Keratinocyte (primary cell): ENCODE data around the gene ZNF235. TPM values are rescaled to one million over a fixed set of nuclear protein-coding genes. Genes with fewer than 3 reads are reported as not detected.

Experiments used
- DNase-seq: peaks from one replicate; pipeline ENCODE4 v3.0.0-alpha.2; 2011; ENCODE audit warnings: low read depth, missing footprints, low spot score
- FAIRE-seq: peaks from 2 replicates; lab custom pipeline; 2011; peaks lifted over from hg19 to GRCh38; lab: Jason Lieb, UNC
- H2AFZ ChIP-seq: 2 replicates; pipeline ENCODE4 v1.6.0; 2012; ENCODE audit warnings: low read length, control low read depth, inconsistent platforms; ENCODE audit not compliant: control insufficient read depth
- H3K27ac ChIP-seq: 2 replicates; pipeline ENCODE4 v1.5.1; 2011; ENCODE audit warnings: low read length; ENCODE audit not compliant: control insufficient read depth, insufficient read depth
- H3K27me3 ChIP-seq: 3 replicates; pipeline ENCODE4 v1.6.0; 2011; ENCODE audit warnings: low read length; ENCODE audit not compliant: control insufficient read depth, insufficient read depth; ENCODE audit errors: extremely low read depth
- H3K36me3 ChIP-seq, 2 experiments: 2 replicates in 1 of 2; 3 replicates in 1 of 2; pipeline ENCODE4 v1.5.1; 2011; ENCODE audit warnings: low read length in 2 of 2, mild to moderate bottlenecking in 1 of 2; ENCODE audit not compliant: control insufficient read depth in 2 of 2, insufficient read depth in 2 of 2; ENCODE audit errors: extremely low read depth in 1 of 2
- H3K4me1 ChIP-seq: 3 replicates; pipeline ENCODE4 v1.5.1; 2011; ENCODE audit warnings: low read length; ENCODE audit not compliant: control insufficient read depth, insufficient read depth; ENCODE audit errors: extremely low read depth
- H3K4me2 ChIP-seq: 3 replicates; pipeline ENCODE4 v1.6.0; 2011; ENCODE audit warnings: low read depth, low read length; ENCODE audit not compliant: control insufficient read depth, insufficient read depth; ENCODE audit errors: extremely low read depth
- H3K4me3 ChIP-seq, 3 experiments: fragments of 200-600 bp in 1 of 3; sonication (generic) in 1 of 3; 2 replicates in 2 of 3; 3 replicates in 1 of 3; pipeline ENCODE4 v1.5.1; 2011 to 2016; ENCODE audit warnings: low read length in 3 of 3, mild to moderate bottlenecking in 3 of 3, control low read depth in 2 of 3, inconsistent platforms in 1 of 3, low read depth in 1 of 3, mixed read lengths in 1 of 3, mixed run types in 1 of 3, moderate library complexity in 1 of 3; ENCODE audit not compliant: control insufficient read depth in 2 of 3, insufficient read depth in 2 of 3; ENCODE audit errors: extremely low read depth in 1 of 3
- H3K79me2 ChIP-seq: 2 replicates; pipeline ENCODE4 v1.6.0; 2012; ENCODE audit warnings: low read length; ENCODE audit not compliant: control insufficient read depth, insufficient read depth
- H3K9ac ChIP-seq: 3 replicates; pipeline ENCODE4 v1.6.0; 2011; ENCODE audit warnings: low read length; ENCODE audit not compliant: control insufficient read depth, insufficient read depth; ENCODE audit errors: extremely low read depth
- H3K9me1 ChIP-seq: 3 replicates; pipeline ENCODE4 v1.6.0; 2011; ENCODE audit warnings: low read length; ENCODE audit not compliant: control insufficient read depth, insufficient read depth; ENCODE audit errors: extremely low read depth
- H3K9me3 ChIP-seq: 2 replicates; pipeline ENCODE4 v1.5.1; 2012; ENCODE audit warnings: low read depth, low read length; ENCODE audit not compliant: control insufficient read depth
- H4K20me1 ChIP-seq: 3 replicates; pipeline ENCODE4 v1.6.0; 2011; ENCODE audit warnings: low read length; ENCODE audit not compliant: control insufficient read depth, insufficient read depth; ENCODE audit errors: extremely low read depth
- EZH2 ChIP-seq: IDR thresholded peaks from one replicate; pipeline ENCODE4 v1.6.1; 2012; ENCODE audit warnings: inconsistent platforms, mild to moderate bottlenecking, low read length, moderate library complexity
- dilution Hi-C: fragments of 300-500 bp; cut with MboI; formaldehyde crosslinking; loops from one replicate; pipeline ENCODE4 v1.7.0; 2020; ENCODE audit warnings: low sequenced_read_pairs; ENCODE audit not compliant: extremely low pct_ligation_motif_present
- polyA plus RNA-seq, 5 experiments: library from polyadenylated mRNA; depleted of rRNA in 3 of 5; stranded (reverse) in 3 of 5; stranded (forward) in 1 of 5; unstranded in 1 of 5; fragments of >200 nt; gene quantifications; 1 replicate in 1 of 5; 2 replicates in 3 of 5; 3 replicates in 1 of 5; pipeline versions ENCODE4 v1.2.1 to v1.2.3, GENCODE V29; 2011 to 2012; ENCODE audit warnings: missing spikeins in 2 of 5, low read depth in 1 of 5, low replicate concordance in 1 of 5
- TF ChIP-seq, protein P1 (sequence below), 3 experiments: IDR thresholded peaks in 1 of 3; conservative IDR thresholded peaks in 1 of 3; optimal IDR thresholded peaks in 1 of 3; 2 replicates in 2 of 3; 3 replicates in 1 of 3; pipeline versions ENCODE3 to v1.5.1; 2011; ENCODE audit warnings: low read length in 3 of 3, mild to moderate bottlenecking in 3 of 3, moderate library complexity in 2 of 3, control low read depth in 1 of 3, inconsistent platforms in 1 of 3; ENCODE audit not compliant: insufficient read depth in 2 of 3; ENCODE audit errors: extremely low read depth in 1 of 3

Gene ZNF235
- polyA plus RNA-seq, 1 donor (not counting 4 experiments of a cell fraction or from before 2014, with no cell fraction given), result 6.1 TPM

DNA sequence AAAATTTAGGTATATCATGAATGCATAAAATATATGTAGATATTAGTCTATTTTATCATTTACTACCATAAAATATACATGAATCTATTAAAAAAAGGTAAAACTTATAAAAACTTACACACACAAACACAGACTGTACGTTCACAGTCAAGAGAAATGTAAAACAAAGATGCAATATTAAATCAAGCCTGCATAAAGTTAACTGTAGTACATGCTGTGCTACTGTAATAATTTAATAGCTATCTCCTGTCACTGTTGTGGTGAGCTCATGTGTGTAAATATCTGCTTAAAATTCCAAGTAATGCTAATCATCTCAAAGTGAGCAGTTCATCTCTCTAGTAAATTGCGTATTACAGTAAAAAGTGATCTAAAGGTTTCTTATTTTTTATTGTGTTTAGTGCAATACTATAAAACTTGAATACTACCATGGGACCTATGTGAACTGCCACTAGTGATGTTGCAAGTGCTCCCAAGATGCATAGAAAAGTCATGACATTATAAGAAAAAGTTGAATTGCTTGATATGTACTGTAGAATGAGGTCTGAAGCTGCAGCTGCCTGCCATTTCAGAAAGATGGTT, 45.9 kb downstream of the ZNF235 start:
- Histone ChIP-seq H3K4me3 (no peak overlapping the region), H3K27ac (no peak overlapping the region), H3K79me2 (no peaks in the 10 kb centered on the region), H3K9me3 (no peaks in the 10 kb centered on the region), H3K9me1 (no peaks in the 10 kb centered on the region), H3K36me3 (no peaks in the 10 kb centered on the region), H3K4me2 (peak overlapping the region; percentile 96), H3K4me1 (peaks cover 6% of the 10 kb centered on the region), H4K20me1 (no peaks in the 10 kb centered on the region), H3K9ac (no peak overlapping the region), H2AFZ (no peak overlapping the region), H3K27me3 (no peaks in the 10 kb centered on the region)
- dilution Hi-C loops, result no loop called here
- no peak for DNase-seq
- no peak for FAIRE-seq
- TF ChIP-seq EZH2, result no peak
- TF ChIP-seq, protein P1, sequence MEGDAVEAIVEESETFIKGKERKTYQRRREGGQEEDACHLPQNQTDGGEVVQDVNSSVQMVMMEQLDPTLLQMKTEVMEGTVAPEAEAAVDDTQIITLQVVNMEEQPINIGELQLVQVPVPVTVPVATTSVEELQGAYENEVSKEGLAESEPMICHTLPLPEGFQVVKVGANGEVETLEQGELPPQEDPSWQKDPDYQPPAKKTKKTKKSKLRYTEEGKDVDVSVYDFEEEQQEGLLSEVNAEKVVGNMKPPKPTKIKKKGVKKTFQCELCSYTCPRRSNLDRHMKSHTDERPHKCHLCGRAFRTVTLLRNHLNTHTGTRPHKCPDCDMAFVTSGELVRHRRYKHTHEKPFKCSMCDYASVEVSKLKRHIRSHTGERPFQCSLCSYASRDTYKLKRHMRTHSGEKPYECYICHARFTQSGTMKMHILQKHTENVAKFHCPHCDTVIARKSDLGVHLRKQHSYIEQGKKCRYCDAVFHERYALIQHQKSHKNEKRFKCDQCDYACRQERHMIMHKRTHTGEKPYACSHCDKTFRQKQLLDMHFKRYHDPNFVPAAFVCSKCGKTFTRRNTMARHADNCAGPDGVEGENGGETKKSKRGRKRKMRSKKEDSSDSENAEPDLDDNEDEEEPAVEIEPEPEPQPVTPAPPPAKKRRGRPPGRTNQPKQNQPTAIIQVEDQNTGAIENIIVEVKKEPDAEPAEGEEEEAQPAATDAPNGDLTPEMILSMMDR (optimal IDR thresholded peaks at IDR 0.05 in 1 of 3, IDR thresholded peaks at IDR 0.05 in 1 of 3, conservative IDR thresholded peaks at IDR 0.05 in 1 of 3; ENCODE audit: extremely low read depth in 1 of 3, insufficient read depth in 2 of 3, low read length in 3 of 3), result no peak

DNA sequence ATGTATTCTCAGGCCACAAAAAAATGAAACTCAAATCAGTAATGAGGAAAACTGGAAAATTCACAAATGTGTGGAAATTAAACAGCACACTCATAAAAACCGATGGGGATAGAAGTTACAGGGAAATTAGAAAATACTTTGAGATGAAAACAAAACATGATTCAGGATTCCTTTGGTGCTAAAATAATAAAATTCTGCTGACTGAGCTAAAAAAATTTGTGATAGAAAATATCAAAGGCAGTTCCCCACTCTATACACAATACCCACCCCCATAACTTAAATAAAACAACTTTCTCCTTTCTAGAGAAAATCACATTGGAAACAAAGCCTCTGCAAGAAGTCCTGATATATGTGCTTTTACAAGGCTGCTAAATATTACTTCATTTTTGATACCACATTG, 46.7 kb downstream of the ZNF235 start:
- DNase-seq (no peak), FAIRE-seq (no peak)
- Histone ChIP-seq H3K36me3 (no peaks in the 10 kb centered on the region), H3K79me2 (no peaks in the 10 kb centered on the region), H3K9ac (no peak overlapping the region), H3K4me1 (peaks cover 6% of the 10 kb centered on the region), H3K4me3 (no peak overlapping the region), H4K20me1 (no peaks in the 10 kb centered on the region), H3K9me1 (no peaks in the 10 kb centered on the region), H3K27me3 (no peaks in the 10 kb centered on the region), H3K27ac (no peak overlapping the region), H3K9me3 (no peaks in the 10 kb centered on the region), H3K4me2 (no peak overlapping the region), H2AFZ (no peak overlapping the region)
- TF ChIP-seq EZH2, result no peak
- TF ChIP-seq, protein P1 (optimal IDR thresholded peaks at IDR 0.05 in 1 of 3, IDR thresholded peaks at IDR 0.05 in 1 of 3, conservative IDR thresholded peaks at IDR 0.05 in 1 of 3; ENCODE audit: extremely low read depth in 1 of 3, insufficient read depth in 2 of 3, low read length in 3 of 3), result no peak
- dilution Hi-C loops, result no loop called here
